Small intestine (tissue), 7 donors: Measurements from ENCODE around the gene ELOVL6. TPM values are rescaled to one million over a fixed set of nuclear protein-coding genes. Genes with fewer than 3 reads are reported as not detected.

Experiments
- DNase-seq, 2 donors: peaks; one replicate each; pipeline versions ENCODE4 v3.0.0 to v3.0.0-alpha.2; 2013
- FAIRE-seq: peaks from 2 replicates; lab custom pipeline; 2012; peaks lifted over from hg19 to GRCh38; lab: Jason Lieb, UNC
- H3K27ac ChIP-seq, 3 donors: one replicate each; pipeline ENCODE4 v1.5.1; 2013; ENCODE audit warnings: low read length in 2 of 3, mild to moderate bottlenecking in 2 of 3, control low read depth in 1 of 3, inconsistent platforms in 1 of 3, low read depth in 1 of 3, moderate library complexity in 1 of 3
- H3K27me3 ChIP-seq, 3 donors: one replicate each; pipeline ENCODE4 v1.6.1; 2013; ENCODE audit warnings: low read length in 3 of 3, inconsistent platforms in 1 of 3; ENCODE audit not compliant: control insufficient read depth in 3 of 3, insufficient read depth in 3 of 3
- H3K36me3 ChIP-seq, 3 donors: one replicate each; pipeline ENCODE4 v1.6.1; 2013; ENCODE audit warnings: low read length in 3 of 3, inconsistent platforms in 1 of 3, low read depth in 1 of 3, mild to moderate bottlenecking in 1 of 3, moderate library complexity in 1 of 3; ENCODE audit not compliant: control insufficient read depth in 3 of 3, insufficient read depth in 2 of 3
- H3K4me1 ChIP-seq, 3 donors: one replicate each; pipeline ENCODE4 v1.6.1; 2013; ENCODE audit warnings: low read length in 2 of 3, inconsistent platforms in 1 of 3, low read depth in 1 of 3, mild to moderate bottlenecking in 1 of 3, moderate library complexity in 1 of 3; ENCODE audit not compliant: control insufficient read depth in 3 of 3, insufficient read depth in 2 of 3
- H3K4me3 ChIP-seq, 3 donors: one replicate each; pipeline ENCODE4 v1.5.1; 2013; ENCODE audit warnings: low read length in 3 of 3, control low read depth in 1 of 3, inconsistent platforms in 1 of 3, low read depth in 1 of 3, mild to moderate bottlenecking in 1 of 3, moderate library complexity in 1 of 3
- H3K9me3 ChIP-seq, 2 donors: one replicate each; pipeline ENCODE4 v1.6.1; 2013; ENCODE audit warnings: low read depth in 1 of 2, low read length in 1 of 2; ENCODE audit not compliant: control insufficient read depth in 2 of 2, insufficient read depth in 1 of 2
- WGBS, 3 donors: extraction: QIAGEN DNeasy Blood & Tissue Kit; methylation state at CpG; one replicate each; pipeline ENCODE4 v1.1.7; 2013; 5-methylcytosine and 5-hydroxymethylcytosine counted together
- polyA plus RNA-seq, 4 donors: library from polyadenylated mRNA; stranded (reverse) in 3 of 4; unstranded in 1 of 4; fragments of 200-250 nt in 3 of 4; fragments of 120-200 nt in 1 of 4; gene quantifications; one replicate each; pipeline versions ENCODE4 v1.2.1 to v1.2.3, GENCODE V29; 2013
- donor health status: healthy with polysubstance abuse.
- donor health status: control.
- donor health status: control.
- donor health status: Bipolar disorder and iron deficiency.
- donor health status: healthy.

The ELOVL6 gene
- polyA plus RNA-seq, 4 donors = 2.7 to 19.1 (median 5.2) TPM

GRCh38 chr4:110154582-110154981 is 43.8 kb downstream of the ELOVL6 start:
- H3K27ac ChIP-seq = no peak overlapping the region
- H3K4me3 ChIP-seq = no peak overlapping the region
- FAIRE-seq (no peak), DNase-seq (no peak)
- no peaks in the 10 kb centered on the region for H3K4me1 ChIP-seq
- 75 to 86% (median 85%) methylated on average over 1 of the region's 1 CpG for WGBS, 3 donors
- H3K9me3 ChIP-seq = no peaks in the 10 kb centered on the region
- no peaks in the 10 kb centered on the region for H3K27me3 ChIP-seq
- no peaks in the 10 kb centered on the region for H3K36me3 ChIP-seq

DNA sequence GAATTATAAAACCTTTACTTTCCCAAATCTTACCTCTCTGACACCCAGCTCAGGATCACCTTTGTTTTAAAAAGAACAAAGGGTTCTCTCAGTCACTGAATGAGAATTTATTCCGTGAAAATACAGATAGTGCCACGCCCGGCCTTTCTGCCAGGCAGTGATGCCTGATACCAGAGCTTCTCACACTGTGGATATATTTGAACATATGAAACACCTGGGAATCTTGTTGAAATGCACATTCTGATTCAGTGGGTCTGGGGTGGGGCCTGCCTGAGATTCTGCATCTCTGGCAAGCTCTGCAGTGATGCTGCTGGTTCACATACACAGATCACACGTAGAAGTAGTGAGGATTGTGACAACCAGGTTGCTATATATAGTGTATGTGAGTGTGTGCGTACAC is 46.0 kb downstream of the ELOVL6 start:
- FAIRE-seq = no peak
- 76 to 88% (median 86%) methylated on average over 5 of the region's 5 CpGs for WGBS, 3 donors

GRCh38 chr4:110149089-110149488 is 49.3 kb downstream of the ELOVL6 start:
- WGBS, 3 donors = 90 to 93% (median 93%) methylated on average over 7 of the region's 7 CpGs
- H3K9me3 ChIP-seq = no peaks in the 10 kb centered on the region
- no peak for FAIRE-seq

More for the DNA sequence above, 46.0 kb downstream of the ELOVL6 start:
- no peak overlapping the region for H3K27ac ChIP-seq
- H3K4me1 ChIP-seq = no peaks in the 10 kb centered on the region
- DNase-seq = no peak
- H3K9me3 ChIP-seq = no peaks in the 10 kb centered on the region
- H3K27me3 ChIP-seq = no peaks in the 10 kb centered on the region
- no peak overlapping the region for H3K4me3 ChIP-seq
- peaks cover 0 to 3% (median 0%) of the 10 kb centered on the region in 3 donors for H3K36me3 ChIP-seq

DNA sequence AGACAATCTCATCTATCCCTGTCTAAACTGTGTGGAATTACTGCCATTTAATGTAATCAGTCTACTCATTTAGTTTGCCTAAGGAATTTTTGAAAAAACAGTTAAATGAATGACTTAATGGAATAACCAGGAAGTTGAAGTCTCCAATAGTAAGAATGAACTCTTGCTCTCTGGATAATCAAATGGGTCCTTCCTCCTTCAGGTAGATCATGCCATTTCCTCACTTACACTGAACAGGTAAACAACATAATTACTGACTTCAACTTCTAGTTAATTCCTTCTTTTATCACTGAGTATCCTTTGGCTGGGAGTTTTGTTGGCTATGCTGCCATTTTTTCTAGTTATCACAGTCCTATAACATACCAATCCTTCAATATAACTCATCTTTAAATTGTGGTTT is 56.0 kb downstream of the ELOVL6 start:
- DNase-seq (peak in 1 of 2 donors; percentile 44), FAIRE-seq (no peak)
- no peaks in the 10 kb centered on the region for H3K27me3 ChIP-seq
- no peak overlapping the region for H3K4me3 ChIP-seq
- H3K27ac ChIP-seq = no peak overlapping the region
- H3K4me1 ChIP-seq = peaks cover 0 to 19% (median 0%) of the 10 kb centered on the region in 3 donors
- no peaks in the 10 kb centered on the region for H3K9me3 ChIP-seq
- no peaks in the 10 kb centered on the region for H3K36me3 ChIP-seq

More at GRCh38 chr4:110149089-110149488, 49.3 kb downstream of the ELOVL6 start:
- H3K27ac ChIP-seq = no peak overlapping the region
- H3K27me3 ChIP-seq = no peaks in the 10 kb centered on the region
- peaks cover 0 to 3% (median 0%) of the 10 kb centered on the region in 3 donors for H3K36me3 ChIP-seq
- no peak for DNase-seq
- no peaks in the 10 kb centered on the region for H3K4me1 ChIP-seq
- no peak overlapping the region for H3K4me3 ChIP-seq

- Histone ChIP-seq H3K4me1 (peaks cover 0 to 36% (median 3%) of the 10 kb centered on the region in 3 donors), H3K9me3 (no peaks in the 10 kb centered on the region), H3K4me3 (no peak overlapping the region), H3K27ac (peak overlapping the region in 1 of 3 donors; percentile 1), H3K27me3 (no peaks in the 10 kb centered on the region), H3K36me3 (no peaks in the 10 kb centered on the region)
- no peak for DNase-seq
- 78 to 96% (median 87%) methylated on average over 3 of the region's 3 CpGs for WGBS, 3 donors
- FAIRE-seq = no peak
Observed at GRCh38 chr4:110139815-110140214, 58.6 kb downstream of the ELOVL6 start.

- H3K36me3 ChIP-seq = no peaks in the 10 kb centered on the region
- peak overlapping the region in 1 of 3 donors; percentile 1 for H3K27ac ChIP-seq
- no peak overlapping the region for H3K4me3 ChIP-seq
- H3K4me1 ChIP-seq = peaks cover 0 to 42% (median 8%) of the 10 kb centered on the region in 3 donors
- H3K9me3 ChIP-seq = no peaks in the 10 kb centered on the region
- no peak for FAIRE-seq
- WGBS, 3 donors = 48 to 63% (median 48%) methylated on average over 3 of the region's 3 CpGs
- no peak for DNase-seq
- H3K27me3 ChIP-seq = no peaks in the 10 kb centered on the region
Observed at GRCh38 chr4:110139111-110139510, 59.3 kb downstream of the ELOVL6 start.

- no peak overlapping the region for H3K4me3 ChIP-seq
- FAIRE-seq = no peak
- H3K36me3 ChIP-seq = no peaks in the 10 kb centered on the region
- peaks cover 2 to 48% (median 9%) of the 10 kb centered on the region in 3 donors for H3K4me1 ChIP-seq
- WGBS, 3 donors = 67 to 100% (median 86%) methylated on average over 1 of the region's 1 CpG
- peak overlapping the region in 1 of 3 donors; percentile 6 for H3K27ac ChIP-seq
- H3K9me3 ChIP-seq = no peaks in the 10 kb centered on the region
- no peaks in the 10 kb centered on the region for H3K27me3 ChIP-seq
- DNase-seq = no peak
Observed at GRCh38 chr4:110138551-110138950, 59.9 kb downstream of the ELOVL6 start.

- FAIRE-seq = no peak
- no peaks in the 10 kb centered on the region for H3K9me3 ChIP-seq
- H3K4me1 ChIP-seq = peaks cover 5 to 55% (median 9%) of the 10 kb centered on the region in 3 donors
- DNase-seq = no peak
- WGBS, 3 donors = 41 to 71% (median 42%) methylated on average over 1 of the region's 1 CpG
- H3K27me3 ChIP-seq = no peaks in the 10 kb centered on the region
- H3K4me3 ChIP-seq = no peak overlapping the region
- no peak overlapping the region for H3K27ac ChIP-seq
- no peaks in the 10 kb centered on the region for H3K36me3 ChIP-seq
Observed at GRCh38 chr4:110137829-110138228, 60.6 kb downstream of the ELOVL6 start.

DNA sequence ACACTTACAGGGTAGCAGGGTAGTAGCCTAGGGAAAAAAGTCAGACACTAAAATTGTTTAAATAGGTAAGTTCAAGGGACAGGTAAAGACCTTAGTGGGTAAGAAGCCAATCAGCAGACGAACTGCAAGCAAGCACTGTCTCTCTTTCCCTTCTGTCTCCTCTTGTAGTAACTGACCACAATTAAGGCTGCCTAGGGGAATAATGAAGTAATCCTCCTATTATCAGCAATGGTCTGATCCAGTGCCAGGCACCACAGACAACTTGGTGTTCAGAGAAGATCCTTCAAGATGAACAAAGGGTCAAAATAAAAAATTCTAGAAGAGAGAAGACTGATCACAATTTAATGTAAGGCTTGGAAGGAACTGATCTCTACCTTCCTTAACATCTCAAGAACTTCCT is 62.9 kb downstream of the ELOVL6 start:
- peak overlapping the region; percentile 5 to 89 (median 68) for H3K27ac ChIP-seq
- FAIRE-seq = no peak

More for the DNA sequence above, 62.9 kb downstream of the ELOVL6 start:
- H3K4me1 ChIP-seq = peaks cover 5 to 72% (median 15%) of the 10 kb centered on the region in 3 donors
- no peaks in the 10 kb centered on the region for H3K27me3 ChIP-seq
- no peak for DNase-seq
- H3K9me3 ChIP-seq = no peaks in the 10 kb centered on the region
- WGBS, 3 donors = 37 to 68% (median 50%) methylated on average over 1 of the region's 1 CpG
- H3K4me3 ChIP-seq = no peak overlapping the region
- no peaks in the 10 kb centered on the region for H3K36me3 ChIP-seq
